HG03159 (cell line): ENCODE results near the gene SYPL1.

Source experiments
- ATAC-seq: cut with Tn5 transposase; IDR thresholded peaks from one replicate; pipeline ENCODE4 v1.9.1; 2021; ENCODE audit warnings: mild to moderate bottlenecking, moderate library complexity; ENCODE audit not compliant: unreplicated experiment

SYPL1 gene

DNA sequence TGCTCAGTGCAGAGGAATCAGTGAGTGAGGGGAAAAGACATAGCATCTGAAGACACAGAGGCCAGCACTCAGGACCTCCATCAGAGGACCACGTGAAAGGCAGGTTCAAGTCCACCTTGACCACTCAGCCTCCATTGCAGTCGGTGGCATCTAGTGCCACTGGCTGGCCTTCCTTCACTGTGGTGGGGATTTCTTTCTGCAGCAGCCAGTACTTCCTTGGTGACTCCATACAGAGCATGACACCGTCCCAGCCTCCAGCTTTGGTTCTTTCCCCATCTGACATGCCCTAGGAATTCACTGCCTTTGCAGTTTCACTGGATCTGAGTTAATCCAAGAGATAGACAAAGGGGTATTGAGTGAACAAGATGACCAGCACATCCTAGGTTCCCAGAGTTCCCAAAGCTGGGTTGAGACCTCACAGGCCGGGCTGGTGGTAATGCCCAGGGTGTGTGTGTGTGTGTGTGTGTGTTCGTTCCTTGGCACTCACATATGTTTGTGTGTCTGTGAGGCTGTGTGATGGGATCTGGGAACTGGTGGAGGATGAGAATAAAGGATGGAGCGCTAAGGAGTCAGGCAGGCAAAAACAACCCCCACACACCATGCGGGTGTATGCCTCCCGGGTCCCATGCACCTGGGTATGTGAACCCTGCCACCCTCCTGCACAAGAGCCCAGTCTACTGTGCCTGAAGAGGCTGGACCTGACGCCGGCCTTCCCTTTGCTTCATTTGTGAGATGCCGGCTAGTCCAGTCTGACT, 57.8 kb downstream of the SYPL1 start:
- ATAC-seq: no peak

DNA sequence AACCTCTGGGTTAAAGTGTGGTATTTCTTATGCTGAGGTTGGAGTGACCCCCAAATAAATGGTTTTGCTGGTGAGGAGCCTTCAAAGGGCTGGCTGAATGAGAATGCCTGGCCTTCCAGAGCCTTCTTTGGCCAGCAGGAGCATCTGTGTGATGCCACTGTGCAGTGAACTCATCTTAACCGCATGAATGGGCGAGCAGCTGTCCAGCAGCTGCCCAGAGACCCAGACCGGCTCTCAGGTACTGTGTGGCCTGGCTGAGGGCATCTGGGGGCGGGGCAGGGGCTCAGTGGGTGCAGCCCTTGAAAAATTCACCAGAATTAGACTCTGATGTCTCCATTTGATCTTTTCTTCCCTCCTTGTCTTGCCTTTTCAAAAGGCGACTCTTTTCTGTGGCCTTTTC, 59.0 kb downstream of the SYPL1 start:
- no peak for ATAC-seq

DNA sequence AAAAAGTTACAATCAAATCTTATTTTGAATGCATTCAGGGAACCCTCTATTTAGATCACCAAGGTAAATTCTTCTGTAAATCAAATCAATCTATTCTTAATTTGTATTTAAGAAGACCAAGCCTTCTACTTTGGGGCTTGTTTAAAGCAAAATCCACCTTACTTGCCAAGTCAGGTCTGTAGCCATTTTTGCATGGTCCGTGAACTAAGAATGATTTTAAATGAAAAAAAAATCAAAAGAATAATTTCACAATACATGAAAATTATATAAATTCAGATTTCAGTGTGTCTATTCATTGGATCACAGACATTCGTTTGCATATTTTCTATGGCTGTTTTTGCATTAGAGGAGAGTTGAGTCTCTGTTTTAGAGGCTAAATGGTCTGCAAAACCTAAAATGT, 59.4 kb downstream of the SYPL1 start:
- no peak for ATAC-seq

DNA sequence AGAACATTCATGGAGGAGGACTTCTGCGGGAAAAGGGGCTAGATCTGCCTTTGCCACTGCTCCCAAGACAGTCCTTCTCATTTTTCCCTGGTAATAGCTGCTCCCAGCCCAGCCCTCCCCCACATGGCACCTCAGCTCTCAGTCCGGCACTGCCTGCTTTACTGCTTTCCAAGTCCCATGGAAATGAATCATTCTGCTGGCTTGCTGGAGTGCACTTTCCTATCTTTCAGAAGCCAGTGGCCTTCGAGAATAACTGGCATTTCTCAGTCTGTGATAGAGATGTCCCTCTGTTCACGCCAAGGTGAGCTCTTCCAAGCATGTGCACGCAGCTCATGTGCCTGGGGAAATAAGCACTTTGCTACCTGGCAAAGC, 61.4 kb downstream of the SYPL1 start:
- ATAC-seq: no peak

DNA sequence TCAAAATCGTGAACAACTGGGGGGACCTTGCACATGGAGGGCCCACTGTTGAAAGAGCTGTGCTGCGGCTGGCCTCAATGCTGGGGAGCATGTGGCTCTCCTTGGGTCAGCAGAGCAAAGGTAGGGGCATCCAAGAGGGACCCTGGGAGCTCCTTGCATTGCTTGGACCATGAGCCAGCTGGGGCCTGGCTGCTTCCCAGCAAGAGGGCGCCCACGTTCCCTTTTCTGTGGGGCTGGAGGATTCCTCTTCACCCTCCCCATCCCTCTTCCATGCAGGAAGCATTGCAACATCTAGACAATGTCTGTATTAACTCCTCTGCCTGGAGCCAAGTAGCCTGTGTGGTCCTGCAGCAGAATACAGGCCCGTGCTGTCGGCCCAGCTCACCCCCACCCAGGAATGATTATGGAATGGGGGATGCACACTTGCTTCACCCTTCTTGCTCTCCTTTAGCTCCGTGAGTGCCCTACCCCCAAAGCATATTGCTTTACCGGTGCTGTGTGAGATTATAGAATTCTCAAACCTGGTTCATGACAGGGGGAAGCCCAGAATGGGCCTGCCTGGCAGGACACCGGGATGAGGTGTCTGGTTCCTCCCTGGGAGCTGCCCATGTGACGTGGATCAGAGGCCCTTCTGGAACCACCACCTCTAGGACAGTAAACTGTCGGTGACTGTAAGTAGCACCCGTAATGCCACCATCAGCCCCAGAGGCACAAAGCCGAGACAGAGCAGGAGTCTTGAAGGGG, 61.9 kb downstream of the SYPL1 start:
- ATAC-seq: no peak

DNA sequence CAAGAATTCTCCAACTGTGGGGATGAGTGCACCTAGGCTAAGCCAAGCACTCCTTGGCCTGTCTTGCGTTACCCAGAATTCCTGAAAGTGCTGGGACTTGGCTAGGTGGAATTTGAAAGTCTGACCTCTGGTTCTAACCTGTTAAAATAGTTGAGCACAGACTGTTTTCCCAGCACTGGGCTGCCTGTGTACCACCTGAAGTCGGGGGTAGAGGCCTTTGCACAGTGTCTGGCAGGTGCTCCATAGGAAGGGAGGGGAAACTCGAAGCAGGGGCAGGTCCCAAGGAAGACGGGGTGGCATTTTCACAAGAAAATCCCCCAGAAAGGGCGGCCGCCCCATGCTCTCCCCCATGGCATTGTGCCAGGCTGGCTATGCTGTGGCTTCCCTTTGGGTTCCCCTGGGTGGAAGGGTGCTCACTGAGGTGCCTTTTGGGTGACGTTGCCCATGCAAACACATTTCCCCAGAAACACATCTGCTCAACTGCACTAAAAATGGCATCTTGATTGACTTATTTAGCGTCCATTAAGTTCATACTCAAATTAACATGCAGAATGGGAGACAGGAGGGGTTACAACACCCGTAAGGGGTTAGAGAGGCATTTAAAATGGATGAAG, 62.9 kb downstream of the SYPL1 start:
- ATAC-seq: no peak

DNA sequence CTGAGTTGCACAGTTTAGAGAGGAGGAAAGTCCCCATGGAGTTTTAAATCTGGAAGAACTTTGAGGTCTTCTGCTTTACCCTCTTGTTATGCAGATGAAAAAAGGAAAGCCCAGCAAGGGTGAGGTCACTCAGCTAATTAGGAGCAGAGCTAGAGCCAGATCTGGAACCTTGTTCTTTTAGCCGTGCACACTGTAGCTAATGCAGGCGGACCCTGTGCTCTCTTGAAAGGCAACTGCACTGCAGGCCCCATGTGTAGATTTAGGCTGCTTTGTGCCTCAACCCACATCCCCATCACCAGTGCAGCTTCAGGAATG, 63.4 kb downstream of the SYPL1 start:
- no peak for ATAC-seq

DNA sequence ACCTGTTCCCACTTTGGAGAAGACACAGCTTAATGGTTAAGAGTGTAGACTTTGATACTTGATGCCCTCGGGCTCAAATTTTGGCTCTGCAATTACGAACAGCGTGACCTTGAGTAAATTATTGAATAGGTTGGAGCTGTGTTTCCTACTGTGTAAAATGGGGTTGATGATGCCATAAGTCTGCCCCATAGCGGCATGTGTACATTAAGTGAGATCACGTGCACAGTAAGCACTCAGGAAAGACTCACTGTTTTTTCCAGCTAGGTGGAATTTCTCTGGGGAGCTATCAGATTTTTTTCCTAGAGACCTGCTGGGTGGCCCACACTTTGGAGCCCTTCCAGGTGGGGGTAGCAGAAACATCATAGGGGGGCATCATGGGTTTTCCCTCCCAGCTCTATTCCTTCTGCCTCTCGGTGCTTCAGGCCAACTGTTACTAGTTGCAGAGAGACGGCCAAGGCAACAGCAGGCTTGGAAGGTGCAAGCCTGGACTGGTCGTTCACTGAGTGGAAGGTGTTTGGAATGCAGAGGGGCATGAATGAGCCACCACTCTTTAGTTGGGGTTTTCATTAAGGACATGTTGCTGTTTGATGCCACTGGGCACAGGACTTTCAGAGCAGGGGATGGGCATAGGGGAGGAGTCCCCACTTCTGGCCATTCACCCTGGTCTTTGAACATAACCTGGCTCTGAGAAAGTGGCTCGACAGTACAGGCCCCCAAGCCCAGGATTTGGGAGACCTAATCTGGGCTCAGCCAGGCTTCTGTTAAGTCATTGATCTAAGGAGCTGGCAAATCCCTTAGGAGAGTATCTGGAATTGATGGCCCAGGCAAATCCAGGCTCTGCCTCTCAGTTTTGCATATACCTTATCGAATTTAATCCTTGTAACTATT, 64.0 kb downstream of the SYPL1 start:
- no peak for ATAC-seq

DNA sequence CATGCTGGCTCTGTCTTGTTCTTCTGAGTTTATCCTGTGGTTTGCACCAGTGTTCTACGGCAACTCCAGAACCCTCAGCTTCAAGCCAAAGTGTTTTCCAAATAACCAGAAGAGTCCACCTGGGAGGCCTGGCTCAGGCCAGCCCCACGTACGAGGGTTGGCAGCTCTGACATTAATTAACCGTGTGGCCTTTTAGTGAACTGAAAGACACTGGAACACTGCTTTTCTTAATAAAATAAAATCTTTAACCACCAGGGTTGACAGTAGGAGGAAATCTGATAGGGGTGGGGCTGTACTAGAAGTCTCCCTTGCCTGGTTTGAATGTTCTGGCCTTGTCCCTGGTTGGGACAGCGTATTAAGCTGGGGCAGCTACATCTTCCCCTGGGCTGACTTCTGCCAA, 64.9 kb downstream of the SYPL1 start:
- ATAC-seq: no peak

DNA sequence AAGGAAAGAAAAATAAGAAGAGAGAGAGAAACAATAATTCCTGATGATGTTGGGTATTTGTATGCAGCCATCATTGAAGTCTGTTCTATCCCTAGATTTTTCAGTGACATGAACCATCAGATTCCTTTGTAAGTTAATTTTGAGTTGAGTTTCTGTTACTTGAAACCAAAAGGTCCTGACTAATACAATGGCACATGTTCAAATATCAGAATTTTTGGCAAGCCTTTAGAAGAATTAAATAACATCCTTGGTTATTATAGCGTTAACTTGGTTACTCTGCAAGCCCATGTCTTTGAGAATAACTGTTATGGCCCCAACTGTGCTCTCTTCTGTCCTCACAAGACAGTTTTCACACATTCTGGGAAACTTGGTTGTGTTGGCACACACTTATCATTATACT, 66.5 kb downstream of the SYPL1 start:
- no peak for ATAC-seq

DNA sequence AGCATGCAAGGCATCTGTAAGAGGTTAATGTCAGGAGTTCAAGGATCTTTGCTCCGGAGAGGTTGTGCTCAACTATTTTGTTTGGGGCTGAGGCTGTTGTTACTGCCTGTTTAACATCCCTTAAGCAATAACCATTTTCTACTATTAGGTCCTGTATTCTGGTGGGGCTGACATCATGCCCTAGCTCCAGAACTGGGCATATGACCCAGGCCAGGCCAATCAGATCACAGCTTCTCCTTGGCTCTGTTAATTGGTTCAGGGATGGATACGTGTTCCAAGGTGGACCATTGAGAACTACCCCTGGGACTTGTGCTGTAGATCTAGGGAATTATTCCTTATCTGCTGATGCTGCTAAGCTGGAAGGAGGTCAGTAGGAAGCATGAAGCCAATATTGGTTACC, 67.0 kb downstream of the SYPL1 start:
- no peak for ATAC-seq

DNA sequence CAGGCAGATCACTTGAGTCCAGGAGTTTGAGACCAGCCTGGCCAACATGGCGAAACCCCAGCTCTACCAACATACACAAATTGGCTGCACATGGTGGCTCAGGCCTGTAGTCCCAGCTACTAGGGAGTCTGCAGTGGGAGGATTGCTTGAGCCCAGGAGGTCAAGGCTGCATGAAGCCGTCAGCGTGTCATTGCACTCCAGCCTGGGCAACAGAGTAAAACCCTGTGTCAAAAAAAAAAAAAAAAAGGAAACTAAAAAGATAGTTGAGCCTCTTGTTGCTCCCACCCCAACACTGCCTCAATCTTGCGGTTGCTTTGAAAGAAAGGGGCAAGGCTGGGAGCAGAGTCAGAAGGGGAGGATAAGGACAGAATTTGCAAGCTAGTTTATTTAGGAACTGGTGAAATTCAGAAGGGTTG, 69.9 kb downstream of the SYPL1 start:
- no peak for ATAC-seq

DNA sequence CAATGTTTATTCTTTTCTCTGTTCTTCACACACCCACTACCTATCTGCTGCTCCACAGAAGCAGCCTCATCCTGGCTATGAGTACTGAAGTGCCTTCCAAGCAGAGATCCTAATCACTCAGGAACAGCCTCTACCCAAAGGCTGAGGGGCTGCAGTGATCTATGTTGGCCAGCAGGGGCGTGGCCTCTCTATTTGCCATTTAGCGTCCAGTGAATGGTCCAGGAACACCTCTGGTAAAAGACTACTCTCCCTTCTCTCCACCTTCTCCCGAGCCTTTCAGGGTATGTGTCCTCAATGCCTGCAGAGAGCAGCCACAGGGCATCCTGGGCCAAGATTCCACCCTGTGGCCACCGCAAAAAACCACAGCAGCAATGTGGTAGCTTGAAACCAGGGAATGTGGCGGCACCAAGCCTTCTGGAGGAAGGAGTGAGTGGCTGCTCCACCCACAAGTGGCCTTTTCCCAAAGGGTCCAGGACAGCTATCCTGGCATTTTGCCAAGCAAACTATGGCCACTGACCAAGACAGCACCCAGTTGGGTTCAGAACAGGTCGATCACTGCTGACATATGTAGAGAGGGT, 70.9 kb downstream of the SYPL1 start:
- no peak for ATAC-seq
